ENCODE measurements around the gene SUV39H2. TPM values are rescaled to one million over a fixed set of nuclear protein-coding genes. Genes with fewer than 3 reads are reported as not detected.

The SUV39H2 gene
- total and polyA plus RNA-seq, 8 donors, result 1.1 to 5.9 (median 3.1) TPM

DNA sequence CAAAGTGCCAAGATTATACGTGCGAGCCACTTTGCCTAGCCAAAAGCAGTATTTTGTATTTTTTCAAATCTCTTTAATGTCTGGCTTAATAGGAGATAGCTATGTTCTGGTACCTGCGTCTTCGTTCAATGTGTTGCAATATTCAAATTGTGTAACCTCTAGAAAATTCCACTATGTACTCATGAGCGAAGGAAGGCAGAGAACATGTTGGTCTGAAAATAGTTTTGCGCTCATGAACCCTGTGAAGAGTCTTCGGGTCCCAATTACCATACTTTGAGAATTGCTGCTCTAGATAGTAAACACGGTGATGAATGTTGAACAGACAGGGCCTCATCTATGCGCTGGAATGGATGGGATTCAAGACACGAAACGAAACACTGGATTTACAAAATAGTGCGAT is 2.7 kb upstream of the SUV39H2 start:
- Histone ChIP-seq H3K4me3 (no peak overlapping the region), H3K9me3 (no peaks in the 10 kb centered on the region), H3K36me3 (no peaks in the 10 kb centered on the region), H3K4me1 (peaks cover 0 to 10% (median 0%) of the 10 kb centered on the region in 3 donors), H3K27me3 (no peaks in the 10 kb centered on the region), H3K27ac (no peak overlapping the region)
- TF ChIP-seq, protein P1, sequence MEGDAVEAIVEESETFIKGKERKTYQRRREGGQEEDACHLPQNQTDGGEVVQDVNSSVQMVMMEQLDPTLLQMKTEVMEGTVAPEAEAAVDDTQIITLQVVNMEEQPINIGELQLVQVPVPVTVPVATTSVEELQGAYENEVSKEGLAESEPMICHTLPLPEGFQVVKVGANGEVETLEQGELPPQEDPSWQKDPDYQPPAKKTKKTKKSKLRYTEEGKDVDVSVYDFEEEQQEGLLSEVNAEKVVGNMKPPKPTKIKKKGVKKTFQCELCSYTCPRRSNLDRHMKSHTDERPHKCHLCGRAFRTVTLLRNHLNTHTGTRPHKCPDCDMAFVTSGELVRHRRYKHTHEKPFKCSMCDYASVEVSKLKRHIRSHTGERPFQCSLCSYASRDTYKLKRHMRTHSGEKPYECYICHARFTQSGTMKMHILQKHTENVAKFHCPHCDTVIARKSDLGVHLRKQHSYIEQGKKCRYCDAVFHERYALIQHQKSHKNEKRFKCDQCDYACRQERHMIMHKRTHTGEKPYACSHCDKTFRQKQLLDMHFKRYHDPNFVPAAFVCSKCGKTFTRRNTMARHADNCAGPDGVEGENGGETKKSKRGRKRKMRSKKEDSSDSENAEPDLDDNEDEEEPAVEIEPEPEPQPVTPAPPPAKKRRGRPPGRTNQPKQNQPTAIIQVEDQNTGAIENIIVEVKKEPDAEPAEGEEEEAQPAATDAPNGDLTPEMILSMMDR (IDR thresholded peaks at IDR 0.05), result no peak
- DNase-seq, result no peak
- no peak for ATAC-seq
- intact Hi-C loops (cut with DNase I), result no loop called here
- 93 to 97% methylated on average over 12 of the region's 12 CpGs for WGBS, 2 donors
- no peak for FAIRE-seq

DNA sequence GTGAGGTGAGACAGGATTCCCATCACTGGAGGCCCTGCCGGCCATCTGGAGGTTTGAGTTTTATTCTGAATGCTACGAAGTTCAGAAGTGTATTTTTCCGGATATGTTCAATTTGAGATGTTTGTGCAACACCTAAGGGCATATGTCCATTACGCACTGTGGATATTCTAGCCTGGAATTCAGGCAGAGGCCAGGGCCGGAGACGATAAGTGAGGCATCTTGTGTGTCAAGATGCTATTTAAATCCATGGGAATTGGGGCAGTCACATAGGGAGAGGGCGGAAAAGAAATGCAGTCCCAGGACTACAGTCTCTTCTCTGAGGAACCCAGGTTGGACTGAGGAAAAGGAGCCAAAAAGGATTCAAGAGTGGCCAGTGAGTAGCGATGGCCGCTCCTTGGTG is 1.9 kb upstream of the SUV39H2 start:
- Histone ChIP-seq H3K36me3 (no peaks in the 10 kb centered on the region), H3K27me3 (no peaks in the 10 kb centered on the region), H3K4me3 (no peak overlapping the region), H3K27ac (no peak overlapping the region), H3K9me3 (no peaks in the 10 kb centered on the region), H3K4me1 (peaks cover 0 to 10% (median 0%) of the 10 kb centered on the region in 3 donors)
- intact Hi-C loops (cut with DNase I), result no loop called here
- FAIRE-seq (no peak), DNase-seq (no peak), ATAC-seq (no peak)
- 73 to 83% methylated on average over 9 of the region's 9 CpGs for WGBS, 2 donors
- TF ChIP-seq, protein P1 (IDR thresholded peaks at IDR 0.05), result no peak

DNA sequence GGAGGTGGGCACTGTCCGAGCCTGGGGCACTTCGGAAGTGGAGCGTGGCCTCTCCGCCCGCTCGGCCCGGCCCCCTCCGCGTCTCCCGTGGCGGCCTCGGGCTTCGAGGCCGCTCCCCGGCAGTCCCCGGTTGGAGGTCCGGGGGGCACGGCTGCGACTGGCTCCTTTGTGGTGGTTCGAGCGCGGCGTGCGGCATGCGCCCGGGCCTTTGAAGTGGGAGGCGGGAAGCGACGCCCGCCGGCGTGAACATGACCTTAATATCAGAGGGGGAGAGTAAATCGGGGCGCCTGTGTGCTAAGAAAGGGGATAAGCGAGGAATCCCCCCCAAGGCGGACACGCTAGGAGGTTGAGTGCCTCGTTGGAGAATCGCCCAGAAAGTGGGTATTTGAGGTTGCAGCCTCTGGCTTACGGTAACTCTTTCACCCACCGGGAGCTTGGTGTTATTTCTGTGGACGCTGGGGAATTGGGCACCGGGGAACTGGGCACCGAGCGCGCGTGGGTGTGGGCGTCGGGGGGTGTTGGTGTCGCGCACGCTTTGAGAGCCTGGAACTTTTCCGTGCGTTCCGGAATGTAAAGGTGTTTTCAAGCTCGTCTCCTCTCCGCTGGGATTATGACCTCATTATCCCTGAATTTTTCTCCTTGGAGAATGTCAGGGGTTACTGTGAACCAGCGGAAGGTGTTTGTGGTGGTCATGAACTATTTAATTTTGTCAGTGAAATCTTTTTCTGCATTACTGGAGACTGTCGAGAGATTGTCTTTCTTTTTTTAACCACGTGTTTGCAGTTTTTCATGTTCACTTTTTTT is 660 bp downstream of the SUV39H2 start:
- Histone ChIP-seq H3K4me1 (peaks cover 0 to 10% (median 0%) of the 10 kb centered on the region in 3 donors), H3K27ac (peak overlapping the region; percentile 85 to 96 (median 93)), H3K4me3 (peak overlapping the region; percentile 94 to 98 (median 96)), H3K36me3 (no peaks in the 10 kb centered on the region), H3K9me3 (no peaks in the 10 kb centered on the region), H3K27me3 (no peaks in the 10 kb centered on the region)
- no peak for FAIRE-seq
- intact Hi-C loops (cut with DNase I), result no loop called here
- peak in 3 of 4 donors; percentile 0 to 3 (median 1) for ATAC-seq
- DNase-seq, result peak in 4 of 6 donors; percentile 17 to 64 (median 38)
- TF ChIP-seq, protein P1 (IDR thresholded peaks at IDR 0.05), result no peak
- 0 to 1% methylated on average over 44 to 60 of the region's 60 CpGs for WGBS, 2 donors

DNA sequence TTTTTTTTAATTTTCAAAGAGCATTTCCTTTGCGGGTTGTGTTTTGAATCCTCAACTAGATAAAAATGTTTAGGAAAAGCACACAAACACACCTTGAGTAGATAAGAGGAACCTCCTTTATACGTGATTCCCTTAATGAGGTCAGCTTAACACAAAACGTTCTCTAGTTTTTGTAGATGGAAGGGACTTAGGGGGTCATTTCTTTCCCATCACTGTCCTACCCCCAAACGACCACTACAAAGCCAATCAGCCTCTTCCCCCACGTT is 1.2 kb downstream of the SUV39H2 start:
- no peaks in the 10 kb centered on the region for H3K27me3 ChIP-seq
- no peak for DNase-seq
- ATAC-seq, result no peak
- WGBS, 2 donors, result 1% methylated on average over 5 of the region's 5 CpGs
- H3K4me1 ChIP-seq, result peaks cover 0 to 10% (median 0%) of the 10 kb centered on the region in 3 donors
- H3K27ac ChIP-seq, result no peak overlapping the region
- no peaks in the 10 kb centered on the region for H3K9me3 ChIP-seq
- FAIRE-seq, result no peak
- H3K36me3 ChIP-seq, result no peaks in the 10 kb centered on the region
- H3K4me3 ChIP-seq, result peak overlapping the region in 3 of 4 donors; percentile 94 to 96 (median 95)
- TF ChIP-seq, protein P1 (IDR thresholded peaks at IDR 0.05), result no peak
- intact Hi-C loops (cut with DNase I), result no loop called here

DNA sequence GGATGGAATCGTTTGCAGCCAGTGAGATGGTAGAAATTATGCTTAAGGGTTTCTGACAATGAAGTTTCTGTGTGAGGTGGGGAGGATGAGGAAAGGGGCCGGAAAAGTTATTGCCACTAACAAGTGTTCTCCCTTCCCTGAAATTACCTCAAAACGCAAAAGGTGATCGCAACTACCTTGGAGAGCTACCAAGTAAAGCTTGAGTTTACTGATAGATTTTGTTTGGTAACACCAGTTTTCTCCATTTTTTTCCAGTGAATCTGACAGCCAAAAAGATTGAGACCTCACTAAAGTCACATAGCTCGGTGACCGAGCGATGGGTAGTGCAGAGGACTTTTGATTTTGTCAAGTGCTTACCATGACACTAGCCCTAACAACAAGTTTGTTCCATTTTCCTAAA is 1.6 kb downstream of the SUV39H2 start:
- TF ChIP-seq, protein P1 (IDR thresholded peaks at IDR 0.05), result no peak
- FAIRE-seq (no peak), DNase-seq (no peak), ATAC-seq (no peak)
- no peaks in the 10 kb centered on the region for H3K9me3 ChIP-seq
- H3K27me3 ChIP-seq, result no peaks in the 10 kb centered on the region
- H3K36me3 ChIP-seq, result no peaks in the 10 kb centered on the region
- intact Hi-C loops (cut with DNase I), result no loop called here
- H3K27ac ChIP-seq, result no peak overlapping the region
- peak overlapping the region in 2 of 4 donors; percentile 94 to 96 for H3K4me3 ChIP-seq
- 41 to 48% methylated on average over 7 of the region's 7 CpGs for WGBS, 2 donors
- peaks cover 0 to 10% (median 0%) of the 10 kb centered on the region in 3 donors for H3K4me1 ChIP-seq
